Measurements from ENCODE around the gene NAV2.
"Not testable (repeated sequence)": the region's sequence is repeated elsewhere in the genome, so short reads cannot be mapped to it uniquely, and the experiment has no call there.

NAV2 gene

GRCh38 chr11:19935507-19935906 is 222.9 kb downstream of the NAV2 start:
- no peak for DNase-seq

GRCh38 chr11:19936461-19936860 is 223.8 kb downstream of the NAV2 start:
- DNase-seq, result no peak

GRCh38 chr11:19938169-19938856 is 225.7 kb downstream of the NAV2 start:
- DNase-seq, result peak; percentile 23

DNA sequence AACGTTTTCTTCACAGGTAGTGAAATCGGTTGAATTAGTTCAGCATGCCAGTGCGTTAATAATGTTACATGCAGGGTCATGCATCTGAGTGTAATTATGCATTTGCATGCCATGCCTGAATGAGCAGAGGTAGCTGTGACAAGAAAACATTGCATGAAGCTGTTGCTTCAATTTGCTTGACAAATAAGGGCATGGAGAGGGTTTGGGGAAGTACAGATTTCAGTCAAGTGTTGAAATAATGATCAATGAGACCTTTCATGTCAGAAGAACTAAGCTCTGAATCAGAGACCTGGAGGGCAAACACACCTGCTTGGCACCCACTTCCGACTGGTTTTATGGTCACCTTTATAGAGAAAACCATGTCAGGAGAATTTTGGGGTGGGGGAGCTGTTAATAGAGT is 226.2 kb downstream of the NAV2 start:
- DNase-seq, result no peak

- no peak for DNase-seq
Observed at GRCh38 chr11:19939415-19939929, 226.8 kb downstream of the NAV2 start.

DNA sequence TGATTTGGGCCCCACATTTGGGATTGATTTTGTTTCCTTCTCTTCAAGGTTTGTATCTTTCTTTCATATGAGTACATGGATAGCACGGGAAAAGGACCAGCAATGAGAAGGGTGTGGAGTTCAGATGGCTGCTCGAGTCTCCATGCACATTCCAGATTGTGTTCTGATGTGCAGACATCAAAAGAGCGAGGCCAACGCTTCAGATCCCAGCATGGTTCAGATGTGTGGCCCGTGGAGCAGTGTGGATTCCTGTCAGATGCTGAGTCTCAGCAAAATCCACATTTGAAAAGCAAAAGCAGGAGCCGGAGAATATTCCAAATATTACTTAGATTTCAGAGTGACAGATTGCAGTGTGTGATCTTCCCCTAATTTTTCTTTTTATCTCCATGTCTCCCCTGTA is 228.2 kb downstream of the NAV2 start:
- no peak for DNase-seq

GRCh38 chr11:19946681-19947080 is 234.0 kb downstream of the NAV2 start:
- DNase-seq, result no peak

- DNase-seq, result no peak
Observed at GRCh38 chr11:19947537-19948114, 235.0 kb downstream of the NAV2 start.

- DNase-seq, result no peak
Observed at GRCh38 chr11:19949606-19950005, 237.0 kb downstream of the NAV2 start.

DNA sequence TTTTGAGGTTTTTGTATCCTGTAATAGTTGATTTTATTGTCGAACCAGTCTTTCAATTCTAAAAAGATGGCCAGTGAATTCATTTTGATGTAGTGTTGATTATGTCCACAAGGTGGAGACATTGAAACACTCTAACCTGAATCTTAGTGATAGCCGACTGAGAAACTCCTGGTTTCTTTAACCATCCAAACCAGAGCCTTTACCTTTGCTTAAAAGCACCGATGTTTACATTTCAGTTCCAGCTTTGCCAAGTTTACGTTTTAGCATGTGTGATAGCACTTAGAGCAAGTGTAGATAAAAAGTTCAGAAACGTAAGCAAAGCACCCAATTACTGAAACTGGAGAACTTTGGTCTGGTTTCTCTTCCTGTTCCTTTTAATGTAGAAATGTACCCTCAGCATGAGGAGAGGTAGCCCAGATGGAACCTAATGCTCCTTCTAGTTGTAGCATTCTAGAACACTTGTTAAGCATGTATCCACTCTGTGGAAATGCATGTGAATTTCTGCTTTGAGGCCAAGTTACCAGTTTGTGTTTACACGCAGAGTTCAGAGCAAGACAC is 239.0 kb downstream of the NAV2 start:
- no peak for DNase-seq

DNA sequence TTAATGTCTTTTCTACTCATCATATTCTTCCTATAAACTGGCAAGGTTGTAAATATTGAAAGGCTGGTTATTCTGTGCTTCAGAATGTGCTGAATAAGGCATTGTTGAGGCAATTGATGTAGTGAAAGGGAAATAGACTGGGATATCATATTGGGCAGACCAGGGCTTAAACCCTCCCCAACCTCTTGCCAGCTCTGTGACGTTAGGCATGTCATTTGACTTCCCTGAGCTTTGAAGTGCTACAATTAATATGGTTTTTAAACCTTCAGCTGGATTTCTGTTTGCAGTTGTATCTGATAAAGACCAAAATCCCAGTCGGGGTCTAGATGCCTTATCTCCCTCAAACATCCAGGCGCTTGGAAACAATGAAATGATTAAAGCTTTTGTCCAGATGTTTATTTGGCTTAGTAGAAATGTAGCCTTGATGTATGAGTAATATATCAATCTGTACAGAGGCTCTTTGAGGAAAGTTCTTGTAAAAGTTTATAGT is 239.5 kb downstream of the NAV2 start:
- no peak for DNase-seq

DNA sequence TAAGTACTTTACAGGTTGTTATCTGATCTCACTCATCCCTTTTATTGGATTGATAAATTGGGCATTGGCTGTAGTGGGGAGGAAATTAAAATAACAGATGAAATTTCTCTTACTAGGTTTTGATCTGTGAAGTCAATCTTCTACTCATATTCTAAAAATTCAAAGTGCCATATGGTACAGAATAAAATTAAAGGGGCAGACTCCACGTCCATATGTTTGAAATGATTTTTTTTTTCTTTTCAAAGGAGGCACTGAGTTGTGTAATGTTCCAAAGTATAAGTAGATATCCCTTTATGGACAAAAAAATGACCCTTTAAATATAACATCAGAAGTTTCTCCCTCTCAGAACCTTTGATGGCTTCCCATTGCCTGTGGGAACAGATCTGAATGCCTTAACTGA is 240.3 kb downstream of the NAV2 start:
- DNase-seq, result no peak

- no peak for DNase-seq
Observed at GRCh38 chr11:19953336-19953735, 240.7 kb downstream of the NAV2 start.

GRCh38 chr11:19953909-19954308 is 241.3 kb downstream of the NAV2 start:
- no peak for DNase-seq

DNA sequence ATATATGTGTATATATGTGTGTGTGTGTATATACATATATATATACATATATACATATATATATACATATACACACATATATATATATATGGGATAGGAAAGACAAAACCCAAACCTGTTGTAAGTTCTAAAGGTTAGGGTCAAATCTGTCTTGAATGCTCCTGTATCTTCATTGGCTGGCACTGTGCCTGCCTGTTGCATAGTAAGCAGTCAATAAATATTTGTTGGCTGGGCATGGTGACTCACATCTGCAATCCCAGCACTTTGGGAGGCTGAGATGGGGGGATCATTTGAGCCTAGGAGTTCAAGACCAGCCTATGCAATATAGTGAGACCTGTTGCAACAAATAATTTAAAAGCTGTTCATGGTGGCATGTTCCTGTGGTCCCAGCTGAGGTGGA is 242.3 kb downstream of the NAV2 start:
- no peak for DNase-seq

- DNase-seq, result no peak
Observed at GRCh38 chr11:19955660-19956059, 243.0 kb downstream of the NAV2 start.

DNA sequence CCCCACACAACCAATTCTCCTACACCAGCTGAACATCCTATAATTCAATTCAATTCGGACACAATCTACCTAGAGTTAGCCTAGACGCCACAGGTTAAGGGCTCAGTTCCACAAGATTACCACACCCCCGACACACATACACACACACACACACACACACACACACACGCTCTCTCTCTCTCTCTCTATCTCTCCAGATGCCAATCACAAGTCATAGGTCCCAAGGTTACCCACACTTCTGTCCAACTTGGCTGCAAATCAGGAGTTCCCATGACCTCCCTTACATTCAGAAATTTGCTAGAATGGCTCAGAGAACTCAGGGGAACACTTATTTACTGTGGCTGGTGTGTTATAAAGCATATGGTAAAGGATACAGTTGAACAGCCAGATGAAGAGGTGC is 243.6 kb downstream of the NAV2 start:
- no peak for DNase-seq

GRCh38 chr11:19957294-19957943 is 244.8 kb downstream of the NAV2 start:
- no peak for DNase-seq

DNA sequence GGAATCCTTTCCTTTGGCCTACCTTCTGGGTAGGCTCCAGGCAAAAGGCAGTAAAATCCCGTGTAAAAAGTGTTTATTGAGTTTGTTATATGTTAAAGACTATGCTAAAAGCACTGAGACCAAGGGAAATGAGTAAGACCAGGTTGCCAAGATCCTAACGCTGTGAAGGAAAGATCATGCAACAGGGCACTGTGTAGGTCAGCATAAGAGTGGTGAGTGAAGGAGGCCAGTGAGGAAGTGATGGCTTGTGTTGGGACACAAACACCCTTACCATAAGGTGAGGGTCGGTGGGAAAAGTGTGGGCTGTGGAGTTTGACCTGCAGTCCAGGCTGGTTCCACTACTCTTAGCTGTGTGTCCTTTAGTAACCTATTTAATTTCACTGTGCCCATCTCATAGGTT is 245.6 kb downstream of the NAV2 start:
- no peak for DNase-seq

GRCh38 chr11:19959210-19959609 is 246.6 kb downstream of the NAV2 start:
- no peak for DNase-seq

GRCh38 chr11:19959648-19960059 is 247.0 kb downstream of the NAV2 start:
- no peak for DNase-seq

DNA sequence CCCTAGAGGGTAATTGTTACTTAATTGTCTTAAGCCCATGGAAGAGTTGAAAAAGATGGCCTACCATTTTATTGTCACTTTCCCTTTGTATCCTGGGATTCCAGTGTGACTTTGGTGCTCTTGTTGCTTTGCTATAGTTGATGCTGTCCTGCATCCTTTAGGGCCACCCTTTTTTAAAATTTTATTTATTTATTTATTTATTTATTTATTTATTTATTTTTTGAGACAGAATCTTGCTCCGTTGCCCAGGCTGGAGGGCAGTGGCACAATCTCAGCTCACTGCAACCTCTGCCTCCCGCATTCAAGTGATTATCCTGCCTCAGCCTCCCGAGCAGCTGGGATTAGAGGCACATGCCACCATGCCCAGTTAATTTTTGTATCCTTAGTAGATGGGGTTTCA is 247.8 kb downstream of the NAV2 start:
- not testable (repeated sequence) for DNase-seq

DNA sequence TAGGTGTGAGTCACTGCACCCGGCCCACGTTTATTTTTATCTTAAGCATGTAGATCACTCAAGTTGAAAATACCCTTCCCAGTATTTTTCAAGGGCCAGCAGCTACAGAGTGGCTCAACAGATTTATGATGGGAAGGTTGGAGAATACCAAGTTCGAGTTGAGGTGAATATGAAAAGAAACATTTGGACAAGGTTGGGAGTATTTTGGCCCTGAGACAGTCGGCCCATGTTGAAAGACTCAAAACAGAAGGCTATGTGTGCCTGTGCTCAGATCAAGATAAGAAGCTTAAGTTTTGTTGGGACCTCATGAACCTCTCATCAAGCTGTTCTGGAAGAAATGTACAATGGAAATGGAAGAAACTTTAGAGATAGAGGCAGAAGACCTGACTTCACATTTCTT is 248.6 kb downstream of the NAV2 start:
- DNase-seq, result no peak
